NCI-H774 (cell line): ENCODE data around the gene SPTSSA.
"Not testable (repeated sequence)": the region's sequence is repeated elsewhere in the genome, so short reads cannot be mapped to it uniquely, and the experiment has no call there.

Experiments used
- DNase-seq: peaks from one replicate; lab custom pipeline; 2025; lab: John Stamatoyannopoulos, UW

The SPTSSA gene

DNA sequence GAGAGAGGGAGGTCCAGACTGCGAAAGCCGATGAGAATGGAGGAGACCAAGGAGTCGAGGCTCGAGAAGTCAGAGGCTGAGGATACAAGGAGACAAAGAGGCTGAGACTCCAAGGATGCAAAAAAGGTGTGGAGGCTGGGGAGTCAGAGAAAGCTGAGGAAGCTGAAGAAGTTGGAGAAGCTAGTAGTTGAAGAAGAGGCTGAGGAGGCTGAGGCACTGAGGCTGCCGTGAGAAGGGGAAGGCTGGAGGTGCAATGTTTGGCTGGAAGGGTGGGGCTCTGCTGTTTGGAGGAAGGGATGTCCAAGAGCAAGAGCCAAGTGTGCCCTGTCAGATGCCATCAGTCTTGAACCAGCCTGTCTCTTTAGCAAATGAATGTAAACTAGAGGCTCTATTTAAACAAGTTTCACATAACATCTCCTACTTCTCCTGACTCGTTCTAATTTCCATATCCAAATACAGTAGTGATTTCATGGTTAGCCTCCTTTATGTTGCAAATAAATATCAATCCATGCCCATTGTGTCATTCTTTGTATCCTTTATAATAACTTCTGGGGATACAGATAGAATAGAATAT is 10.8 kb upstream of the SPTSSA start:
- no peak for DNase-seq

DNA sequence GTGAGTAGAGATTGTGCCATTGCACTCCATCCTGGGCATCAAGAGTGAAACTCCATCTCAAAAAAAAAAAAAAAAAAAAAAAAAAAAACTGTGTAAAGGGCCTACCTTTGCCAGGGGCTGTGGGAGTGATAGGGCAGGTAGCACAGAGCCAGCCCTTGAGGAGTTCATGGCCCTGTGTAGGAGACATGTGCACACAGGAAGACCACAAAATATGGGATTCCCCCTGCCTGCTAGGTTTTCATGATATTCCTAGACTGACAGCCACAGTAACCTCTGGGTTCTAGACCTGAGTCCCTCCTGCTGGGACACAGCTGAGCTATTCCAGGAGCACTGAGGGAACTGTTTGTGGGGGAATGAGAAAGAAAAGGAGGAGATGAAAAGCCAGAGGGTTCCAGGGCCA is 8.3 kb upstream of the SPTSSA start:
- DNase-seq, result no peak

GRCh38 chr14:34466691-34467090 is 4.7 kb upstream of the SPTSSA start:
- DNase-seq, result no peak

GRCh38 chr14:34465069-34465859 is 3.2 kb upstream of the SPTSSA start:
- DNase-seq, result no peak

GRCh38 chr14:34463598-34463961 is 1.5 kb upstream of the SPTSSA start:
- DNase-seq, result no peak

GRCh38 chr14:34461334-34462131 is 507 bp downstream of the SPTSSA start:
- peak; percentile 41 for DNase-seq

GRCh38 chr14:34460841-34461240 is 1.2 kb downstream of the SPTSSA start:
- DNase-seq, result no peak

GRCh38 chr14:34460295-34460694 is 1.7 kb downstream of the SPTSSA start:
- no peak for DNase-seq

DNA sequence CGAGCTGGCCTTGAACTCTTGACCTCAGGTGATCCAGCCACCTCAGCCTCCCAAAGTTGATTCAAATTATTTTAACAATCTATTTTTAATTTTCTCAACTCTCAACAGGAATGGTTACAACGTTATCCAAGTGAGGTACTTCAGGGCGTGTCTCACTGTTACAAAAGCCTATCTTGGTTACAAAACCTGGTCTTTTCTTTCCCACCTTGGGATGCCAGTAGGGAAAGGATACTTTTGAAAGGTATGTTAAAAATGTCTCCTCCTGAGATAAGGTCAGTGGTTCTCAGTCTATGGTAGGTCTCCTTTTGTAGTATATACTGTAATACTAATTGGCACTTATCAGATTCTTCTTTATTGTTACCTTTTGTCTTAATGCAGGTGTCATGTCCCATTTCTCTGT is 4.9 kb downstream of the SPTSSA start:
- DNase-seq, result no peak

DNA sequence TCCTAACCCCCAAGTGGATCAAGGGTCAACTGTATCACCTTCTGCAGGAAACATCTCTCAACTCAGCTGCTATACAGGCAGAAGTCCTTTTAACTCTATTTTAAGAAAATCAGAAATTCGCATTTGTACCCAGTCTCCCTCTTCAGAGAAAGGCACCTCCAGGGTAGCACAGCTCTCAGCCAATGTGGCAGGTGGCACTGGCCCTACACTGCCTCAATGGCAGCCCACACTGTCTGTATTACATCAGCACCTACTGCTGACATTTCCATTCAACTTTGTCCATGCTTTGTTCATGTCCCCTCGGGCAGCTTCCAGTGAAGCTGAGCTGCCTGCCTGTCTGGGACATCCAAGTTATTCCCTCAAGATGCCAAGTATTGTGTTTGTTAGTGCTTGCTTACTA is 8.8 kb downstream of the SPTSSA start:
- DNase-seq, result no peak

GRCh38 chr14:34452258-34452822 is 9.7 kb downstream of the SPTSSA start:
- DNase-seq, result no peak

DNA sequence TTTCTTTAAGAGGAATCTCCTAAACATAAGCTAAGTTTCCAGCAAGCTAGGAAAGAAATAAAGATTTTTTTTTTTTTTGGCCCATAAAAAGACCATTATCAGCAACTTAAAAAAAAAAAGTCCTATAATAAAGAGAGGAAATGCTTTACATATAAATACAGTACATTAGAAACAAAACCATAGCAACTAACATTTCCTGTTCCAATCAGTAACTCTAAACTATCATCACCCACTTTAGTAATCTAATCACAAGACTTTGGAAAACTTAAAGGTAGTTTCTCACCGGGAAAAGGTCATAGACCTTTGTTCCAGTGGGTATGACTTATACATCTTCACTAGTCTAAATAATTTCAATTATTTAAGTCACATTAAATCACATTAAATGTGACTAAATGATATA is 11.1 kb downstream of the SPTSSA start:
- DNase-seq, result no peak

GRCh38 chr14:34450542-34450915 is 11.5 kb downstream of the SPTSSA start:
- DNase-seq, result peak; percentile 75

DNA sequence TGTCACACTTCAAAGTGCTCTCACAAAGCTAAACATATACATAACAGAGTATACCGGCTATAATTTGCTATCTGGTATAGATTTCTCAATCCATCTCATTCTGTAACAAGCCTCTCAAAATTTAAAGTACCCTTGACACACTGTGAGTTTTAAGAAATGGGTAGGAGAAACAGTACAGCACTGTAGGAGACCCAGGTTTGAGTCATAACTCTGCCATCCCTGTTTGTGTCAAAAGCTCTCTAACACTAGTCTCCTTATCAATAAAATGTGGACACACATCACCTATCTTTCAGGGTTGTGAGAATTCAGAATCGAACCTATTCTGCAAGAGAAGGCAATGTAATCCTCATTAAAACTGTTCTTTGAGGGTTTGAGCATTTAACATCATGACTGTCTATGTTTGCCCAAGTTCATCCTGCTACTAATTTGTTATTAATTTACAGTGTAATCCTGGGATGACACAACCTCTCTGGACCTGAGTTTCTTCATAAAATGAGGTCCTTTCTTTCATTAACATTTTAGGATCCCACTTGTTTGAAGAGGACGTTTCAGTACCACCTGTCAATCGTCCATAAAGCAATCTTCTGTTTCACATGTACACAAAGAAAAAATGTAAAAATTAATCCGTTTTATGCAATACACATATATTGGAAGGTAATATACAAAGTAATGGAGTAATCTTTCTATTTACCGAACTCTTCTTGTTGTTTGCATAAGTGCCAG is 12.1 kb downstream of the SPTSSA start:
- DNase-seq, result no peak

DNA sequence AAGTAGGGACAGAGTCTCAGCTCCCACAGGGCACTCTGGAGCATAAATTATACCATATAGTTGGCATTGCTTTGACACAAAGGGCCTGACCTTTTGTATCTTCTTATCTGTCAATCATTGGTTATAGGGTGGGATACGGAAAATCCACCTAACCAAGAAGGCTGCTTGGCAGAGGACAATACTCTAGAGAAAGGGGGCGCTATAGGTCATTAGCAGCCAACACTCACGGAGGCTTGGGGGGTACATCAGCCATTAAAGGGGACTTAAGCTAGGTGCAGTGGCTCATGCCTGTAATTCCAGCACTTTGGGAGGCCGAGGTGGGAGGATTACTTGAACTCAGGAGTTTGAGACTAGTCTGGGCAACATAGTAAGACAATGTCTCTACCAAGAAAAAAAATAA is 22.9 kb downstream of the SPTSSA start:
- no peak for DNase-seq

DNA sequence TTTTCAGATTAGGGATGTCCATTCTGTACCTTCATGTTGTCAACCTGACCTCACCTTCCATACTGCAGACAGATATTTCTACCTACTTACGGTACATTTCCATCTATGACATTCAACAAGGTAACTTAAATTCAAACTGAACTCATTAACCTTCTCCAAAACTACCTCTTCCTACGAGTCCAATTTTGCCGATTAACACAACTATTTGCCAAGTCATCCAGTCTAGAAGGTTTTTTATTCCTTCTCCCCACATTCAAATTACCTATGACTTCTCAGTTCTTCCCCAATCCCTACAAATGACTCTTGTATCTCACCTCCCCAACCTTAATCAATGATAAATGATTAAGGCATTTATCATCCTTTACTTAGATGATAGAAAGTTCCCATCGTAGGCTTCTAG is 23.6 kb downstream of the SPTSSA start:
- DNase-seq, result no peak

GRCh38 chr14:34437729-34438080 is 24.3 kb downstream of the SPTSSA start:
- no peak for DNase-seq

DNA sequence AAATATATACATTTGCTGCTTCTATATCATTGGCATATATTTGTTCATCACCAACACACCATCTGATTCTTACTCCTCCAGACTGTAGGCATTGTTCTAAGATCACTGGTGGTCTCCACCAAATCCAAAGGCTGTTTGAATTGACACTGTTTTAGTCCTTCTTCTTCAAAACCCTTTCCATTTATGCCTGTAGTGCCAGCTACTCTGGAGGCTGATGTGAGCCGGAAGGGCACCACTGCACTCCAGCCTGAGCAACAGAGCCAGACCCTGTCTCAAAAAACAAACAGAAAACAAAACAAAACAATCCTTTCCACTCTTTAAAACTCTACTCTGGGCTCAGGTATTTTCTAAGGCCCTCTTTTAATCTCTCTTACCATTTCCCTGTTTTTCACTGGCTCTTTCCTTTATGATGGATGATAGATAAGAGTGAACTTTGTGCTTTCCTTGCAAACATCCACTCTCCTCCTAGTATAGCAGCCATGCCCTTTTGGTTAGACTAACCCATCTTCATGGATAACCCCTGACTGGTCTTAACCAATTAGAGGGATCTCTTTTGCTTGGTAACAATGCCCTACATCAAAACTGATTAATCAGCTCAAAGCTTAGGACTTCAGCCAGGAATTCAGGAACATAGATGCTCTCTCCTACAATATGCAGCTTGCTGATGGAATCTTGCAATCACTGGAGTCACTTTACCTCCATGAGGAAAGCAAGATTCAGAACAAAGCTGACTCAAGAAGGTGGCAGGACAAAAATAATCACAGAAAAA is 24.9 kb downstream of the SPTSSA start:
- no peak for DNase-seq

- no peak for DNase-seq
Observed at GRCh38 chr14:34436118-34436905, 25.7 kb downstream of the SPTSSA start.

GRCh38 chr14:34433957-34434356 is 28.1 kb downstream of the SPTSSA start:
- DNase-seq, result no peak

GRCh38 chr14:34428102-34428466 is 34.0 kb downstream of the SPTSSA start:
- not testable (repeated sequence) for DNase-seq
